ENCODE results near the gene C1orf35. TPM values are rescaled to one million over a fixed set of nuclear protein-coding genes. Genes with fewer than 3 reads are reported as not detected.
A peak's percentile ranks its signal among the peaks of the same experiment; 100 is the strongest.

Gene C1orf35
- total RNA-seq, 1 donor = 5.4 TPM

GRCh38 chr1:228139406-228139930 lies 36.3 kb upstream of the C1orf35 start:
- Histone ChIP-seq H4K20me1 (ENCODE audit: insufficient read depth, low read length) (peaks cover 34% of the 10 kb centered on the region), H3K4me3 (ENCODE audit: insufficient read depth, low read length) (peak overlapping the region; percentile 80), H3K27me3 (ENCODE audit: insufficient read depth, low read length) (peaks cover 29% of the 10 kb centered on the region), H3K4me2 (ENCODE audit: insufficient read depth, low read length) (peak overlapping the region; percentile 84), H2AFZ (ENCODE audit: low read length) (peak overlapping the region; percentile 97), H3K79me2 (ENCODE audit: insufficient read depth, low read length) (peaks cover 40% of the 10 kb centered on the region), H3K9me3 (ENCODE audit: low read depth, low read length) (no peaks in the 10 kb centered on the region), H3K27ac (ENCODE audit: low read depth, low read length) (peak overlapping the region; percentile 93), H3K4me1 (ENCODE audit: insufficient read depth, low read length) (peaks cover 20% of the 10 kb centered on the region), H3K36me3 (ENCODE audit: insufficient read depth, low read length) (peaks cover 4% of the 10 kb centered on the region)
- TF ChIP-seq CTCF (IDR thresholded peaks at IDR 0.05; ENCODE audit: extremely low read depth, low read depth, low read length) = no peak
- DNase-seq (ENCODE audit: insufficient read length, low spot score, missing footprints) = no peak

GRCh38 chr1:228136901-228137300 lies 33.8 kb upstream of the C1orf35 start:
- H3K9me3 ChIP-seq (ENCODE audit: low read depth, low read length) = no peaks in the 10 kb centered on the region
- H4K20me1 ChIP-seq (ENCODE audit: insufficient read depth, low read length) = peaks cover 8% of the 10 kb centered on the region
- H3K36me3 ChIP-seq (ENCODE audit: insufficient read depth, low read length) = no peaks in the 10 kb centered on the region
- peaks cover 9% of the 10 kb centered on the region for H3K4me1 ChIP-seq (ENCODE audit: insufficient read depth, low read length)
- H3K4me2 ChIP-seq (ENCODE audit: insufficient read depth, low read length) = no peak overlapping the region
- H3K27ac ChIP-seq (ENCODE audit: low read depth, low read length) = no peak overlapping the region
- H2AFZ ChIP-seq (ENCODE audit: low read length) = no peak overlapping the region
- peaks cover 39% of the 10 kb centered on the region for H3K27me3 ChIP-seq (ENCODE audit: insufficient read depth, low read length)
- no peak overlapping the region for H3K4me3 ChIP-seq (ENCODE audit: insufficient read depth, low read length)
- no peak for TF ChIP-seq CTCF (IDR thresholded peaks at IDR 0.05; ENCODE audit: extremely low read depth, low read depth, low read length)
- peaks cover 14% of the 10 kb centered on the region for H3K79me2 ChIP-seq (ENCODE audit: insufficient read depth, low read length)
- DNase-seq (ENCODE audit: insufficient read length, low spot score, missing footprints) = peak; percentile 1

- Histone ChIP-seq H3K79me2 (ENCODE audit: insufficient read depth, low read length) (no peaks in the 10 kb centered on the region), H3K27me3 (ENCODE audit: insufficient read depth, low read length) (peaks cover 39% of the 10 kb centered on the region), H3K27ac (ENCODE audit: low read depth, low read length) (no peak overlapping the region), H3K4me3 (ENCODE audit: insufficient read depth, low read length) (no peak overlapping the region), H4K20me1 (ENCODE audit: insufficient read depth, low read length) (no peaks in the 10 kb centered on the region), H3K4me2 (ENCODE audit: insufficient read depth, low read length) (no peak overlapping the region), H2AFZ (ENCODE audit: low read length) (no peak overlapping the region), H3K4me1 (ENCODE audit: insufficient read depth, low read length) (peaks cover 4% of the 10 kb centered on the region), H3K9me3 (ENCODE audit: low read depth, low read length) (no peaks in the 10 kb centered on the region), H3K36me3 (ENCODE audit: insufficient read depth, low read length) (no peaks in the 10 kb centered on the region)
- no peak for TF ChIP-seq CTCF (IDR thresholded peaks at IDR 0.05; ENCODE audit: extremely low read depth, low read depth, low read length)
- no peak for DNase-seq (ENCODE audit: insufficient read length, low spot score, missing footprints)
Measured at GRCh38 chr1:228134591-228134990, 31.5 kb upstream of the C1orf35 start.

- no peak overlapping the region for H2AFZ ChIP-seq (ENCODE audit: low read length)
- peaks cover 32% of the 10 kb centered on the region for H3K27me3 ChIP-seq (ENCODE audit: insufficient read depth, low read length)
- no peaks in the 10 kb centered on the region for H4K20me1 ChIP-seq (ENCODE audit: insufficient read depth, low read length)
- no peaks in the 10 kb centered on the region for H3K36me3 ChIP-seq (ENCODE audit: insufficient read depth, low read length)
- no peak for DNase-seq (ENCODE audit: insufficient read length, low spot score, missing footprints)
- no peak overlapping the region for H3K27ac ChIP-seq (ENCODE audit: low read depth, low read length)
- H3K79me2 ChIP-seq (ENCODE audit: insufficient read depth, low read length) = no peaks in the 10 kb centered on the region
- no peaks in the 10 kb centered on the region for H3K9me3 ChIP-seq (ENCODE audit: low read depth, low read length)
- no peak for TF ChIP-seq CTCF (IDR thresholded peaks at IDR 0.05; ENCODE audit: extremely low read depth, low read depth, low read length)
- no peak overlapping the region for H3K4me2 ChIP-seq (ENCODE audit: insufficient read depth, low read length)
- H3K4me3 ChIP-seq (ENCODE audit: insufficient read depth, low read length) = no peak overlapping the region
- peaks cover 4% of the 10 kb centered on the region for H3K4me1 ChIP-seq (ENCODE audit: insufficient read depth, low read length)
Measured at GRCh38 chr1:228131766-228132165, 28.6 kb upstream of the C1orf35 start.

Measured in osteoblast (primary cell).